GM21447 (cell line): ENCODE results near the gene L3MBTL3.

Source experiments
- ATAC-seq: cut with Tn5 transposase; IDR thresholded peaks from one replicate; pipeline ENCODE4 v1.9.1; 2021; ENCODE audit not compliant: unreplicated experiment

L3MBTL3 gene

DNA sequence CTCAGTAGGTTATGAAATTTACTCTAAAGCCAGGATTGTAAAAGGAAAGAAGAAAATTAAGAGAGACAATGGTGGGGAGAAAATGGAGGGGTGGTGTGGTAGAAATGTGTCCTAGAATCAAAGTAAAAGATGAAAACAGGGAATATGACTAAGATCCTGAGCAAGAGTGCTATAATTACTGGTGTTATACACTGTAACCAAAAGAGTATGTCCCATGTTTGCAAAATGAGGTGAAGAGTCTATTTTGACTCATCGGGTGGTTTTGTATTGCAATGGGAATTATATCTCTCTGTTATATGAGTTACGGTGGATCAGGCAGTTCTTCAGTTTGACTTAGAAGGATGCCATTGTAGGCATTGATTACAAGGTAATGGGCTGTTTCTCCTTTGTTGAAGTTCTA lies 8.5 kb downstream of the L3MBTL3 start:
- no peak for ATAC-seq

DNA sequence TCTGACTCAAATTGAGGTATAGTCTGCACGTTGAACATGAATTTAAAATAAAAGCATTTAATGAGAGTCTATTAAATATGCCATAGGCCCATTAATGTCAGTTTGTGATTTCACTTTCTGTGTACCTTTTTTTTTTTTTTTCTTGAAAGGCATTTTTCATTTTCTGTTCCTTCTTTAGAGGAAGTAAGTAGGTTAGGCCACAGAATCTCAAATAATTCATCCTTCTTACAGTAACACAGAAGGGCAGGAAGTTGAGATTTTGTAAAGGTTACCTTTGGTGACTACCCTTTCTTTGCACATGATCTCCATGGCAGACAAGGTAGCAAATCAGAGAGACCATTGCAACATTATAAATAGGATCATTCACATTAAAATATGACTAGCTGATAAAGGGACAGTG lies 9.6 kb downstream of the L3MBTL3 start:
- ATAC-seq, result peak; percentile 96

DNA sequence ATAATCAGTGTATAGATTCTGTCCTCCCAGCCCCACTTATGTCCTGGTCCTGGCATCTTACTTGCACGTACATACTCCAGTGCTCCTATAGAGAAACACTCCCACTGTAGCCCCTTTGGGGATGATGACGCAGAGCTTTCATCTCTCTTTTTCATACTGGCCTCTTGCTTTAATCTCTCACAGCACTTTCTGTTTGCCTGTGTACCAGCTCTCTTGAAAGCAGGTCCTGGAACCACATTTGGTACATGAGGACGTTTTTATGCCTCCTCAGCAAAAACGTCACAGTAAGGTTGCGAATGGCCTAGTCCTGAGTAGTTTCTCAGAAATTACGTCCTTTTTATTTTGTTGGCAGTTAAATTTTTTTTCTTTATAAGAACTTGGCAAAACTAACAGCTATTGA lies 10.8 kb downstream of the L3MBTL3 start:
- ATAC-seq, result no peak

DNA sequence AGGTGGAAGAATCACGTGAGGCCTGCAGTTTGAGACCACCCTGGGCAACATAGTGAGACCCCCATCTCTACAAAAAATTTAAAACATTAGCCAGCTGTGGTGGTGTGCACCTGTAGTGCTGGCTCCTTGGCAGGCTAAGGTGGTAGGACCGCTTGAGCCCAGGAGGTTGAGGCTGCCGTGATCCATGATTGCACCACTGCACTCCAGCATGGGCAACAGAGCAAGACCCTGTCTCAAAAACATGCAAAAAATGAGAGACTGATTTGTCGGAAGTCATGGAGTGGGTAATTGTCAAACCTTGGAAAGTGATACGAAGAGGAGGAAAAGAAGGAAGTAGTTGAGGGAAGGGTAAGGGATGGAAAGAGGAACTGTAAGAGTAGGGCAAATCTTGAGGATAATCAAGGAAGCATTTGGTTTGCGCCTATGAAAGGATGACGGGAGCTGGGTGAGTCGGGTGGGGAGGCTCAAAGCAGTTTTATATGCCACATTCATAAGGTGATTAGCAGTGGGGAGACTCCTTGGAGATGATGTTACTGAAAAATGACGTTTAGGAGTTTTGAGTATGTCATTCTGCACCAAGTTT lies 14.5 kb downstream of the L3MBTL3 start:
- no peak for ATAC-seq

DNA sequence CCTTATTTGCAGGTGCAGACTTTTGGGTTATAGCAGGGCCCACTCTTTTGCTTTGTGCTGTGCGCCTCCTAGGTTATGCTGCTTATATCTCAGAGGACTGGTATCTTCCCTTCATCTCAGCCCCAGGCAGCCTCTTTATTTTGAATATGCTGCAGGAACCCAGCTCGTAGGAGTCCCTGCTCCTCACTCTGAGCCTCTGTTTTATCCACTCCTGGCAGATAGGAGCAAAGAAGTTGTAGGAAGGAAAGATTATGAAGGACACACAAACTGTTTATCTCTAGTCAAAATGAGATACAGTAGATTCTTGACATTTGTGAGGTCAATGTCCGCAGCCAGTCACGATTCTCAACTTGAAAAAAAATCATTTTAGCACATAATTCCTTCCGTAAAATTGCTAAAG lies 15.6 kb downstream of the L3MBTL3 start:
- no peak for ATAC-seq

DNA sequence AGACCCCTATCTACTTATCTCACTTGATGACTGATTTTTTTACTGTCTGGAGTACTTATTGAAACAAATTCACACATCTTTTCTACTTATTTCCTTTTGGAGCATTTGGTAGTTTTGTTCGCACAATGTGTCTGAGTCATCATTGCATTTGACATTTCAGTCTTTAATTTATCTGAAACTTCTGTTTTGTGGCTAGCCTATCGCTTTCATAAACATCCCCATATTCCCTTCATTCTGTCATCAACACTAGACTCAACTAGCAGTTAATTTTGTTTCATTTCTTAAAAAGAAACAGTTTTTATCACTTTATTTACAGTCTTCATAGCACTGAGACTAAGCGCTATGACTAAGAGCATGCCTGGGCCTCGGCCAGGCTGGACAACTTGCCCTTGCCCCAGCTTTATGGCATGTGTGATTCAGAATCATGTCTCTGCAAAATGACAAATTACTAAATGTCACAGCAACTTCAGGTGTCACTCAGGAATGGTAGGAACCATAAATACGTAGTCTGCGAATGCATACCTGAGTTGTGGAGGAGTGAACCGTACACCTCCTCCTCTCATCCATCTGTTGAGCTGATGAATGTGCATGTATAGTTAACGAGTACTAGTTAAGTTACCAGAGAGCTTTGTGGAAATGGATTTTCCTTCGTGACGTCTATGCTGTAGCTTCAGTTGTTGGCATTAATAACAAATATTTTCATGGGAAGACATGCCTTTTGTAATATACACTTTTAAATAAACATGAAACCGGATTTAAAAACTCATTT lies 16.2 kb downstream of the L3MBTL3 start:
- ATAC-seq, result no peak

DNA sequence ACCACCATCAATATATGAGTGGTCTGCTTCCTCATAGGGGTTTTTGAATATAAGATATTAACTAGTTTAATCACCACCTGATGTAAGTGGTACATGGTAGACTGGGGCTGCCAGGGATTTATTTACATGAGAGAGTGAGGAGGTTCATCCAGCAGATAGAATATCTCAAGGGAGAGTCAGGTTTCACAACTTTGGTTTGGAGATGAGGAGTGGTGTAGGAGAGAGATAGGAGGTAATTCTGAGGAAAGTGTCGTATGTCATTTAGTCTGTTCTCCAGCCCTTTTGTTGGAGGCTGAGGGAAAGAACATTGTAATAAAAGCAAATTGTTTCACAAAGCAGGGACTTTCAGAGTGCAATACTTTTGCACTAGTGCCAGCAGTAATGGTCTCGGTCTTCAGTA lies 16.8 kb downstream of the L3MBTL3 start:
- no peak for ATAC-seq

DNA sequence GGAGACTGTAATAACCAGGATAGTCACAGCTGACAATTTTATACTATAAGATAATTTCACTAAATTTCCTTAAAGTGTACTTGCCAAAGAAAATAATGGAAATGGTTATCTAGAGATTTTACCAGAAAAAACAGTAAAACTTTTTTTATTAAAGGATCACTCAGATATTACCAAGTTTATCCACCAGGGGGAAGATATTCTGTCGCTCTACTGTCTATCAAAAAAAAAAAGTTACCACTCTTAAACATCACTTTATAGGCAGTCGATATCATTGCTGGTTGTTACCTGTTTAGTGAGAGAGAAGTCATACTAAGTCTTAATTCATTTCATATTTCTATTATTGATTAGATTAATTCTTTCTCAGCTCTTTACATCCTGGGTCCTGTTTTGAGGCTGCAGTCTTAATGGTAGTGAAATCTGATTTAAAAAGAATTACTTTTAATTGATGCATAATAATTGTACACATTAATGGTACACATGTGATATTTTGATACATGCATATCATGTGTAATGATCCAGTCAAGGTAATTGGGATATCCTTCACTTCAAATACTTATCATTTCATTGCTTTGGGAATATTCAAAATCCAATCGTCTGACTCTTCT lies 18.9 kb downstream of the L3MBTL3 start:
- no peak for ATAC-seq

DNA sequence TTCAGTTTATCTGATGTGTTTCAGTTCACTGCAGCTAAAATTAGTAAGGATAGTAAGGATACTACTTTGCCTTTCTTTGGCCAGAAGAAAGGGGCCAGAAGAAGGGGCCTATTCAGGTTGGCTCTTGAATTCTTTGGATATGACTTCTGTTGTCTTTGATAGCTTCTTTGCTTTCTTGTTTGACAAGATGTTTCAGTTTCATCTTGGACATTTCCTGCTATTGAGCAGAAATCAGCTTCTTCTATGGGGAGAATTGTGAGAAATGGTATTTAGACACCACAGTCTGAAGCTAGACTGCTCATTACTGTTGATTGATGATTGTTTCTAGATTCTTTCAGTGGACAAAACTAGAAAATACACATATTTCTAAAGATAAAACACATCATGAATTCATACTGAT lies 23.2 kb downstream of the L3MBTL3 start:
- no peak for ATAC-seq

DNA sequence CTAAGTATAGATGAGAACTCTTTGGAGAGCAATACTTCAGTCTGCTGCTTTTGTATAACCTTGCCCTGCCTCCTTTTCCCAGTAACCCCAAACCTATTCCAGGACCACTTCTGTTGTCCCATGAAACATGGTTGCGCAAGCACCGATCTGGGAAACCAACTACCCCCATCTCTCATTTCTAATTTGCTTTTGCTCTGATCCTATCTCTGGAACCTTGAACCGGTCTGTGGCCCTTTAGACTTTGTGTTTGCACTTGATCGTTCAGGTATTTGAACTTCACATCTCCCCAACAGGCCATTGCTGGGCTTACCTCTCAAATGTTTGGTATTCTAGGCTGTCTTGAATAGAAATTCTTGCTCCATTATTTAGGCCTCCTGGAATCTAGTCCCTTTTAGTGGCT lies 25.0 kb downstream of the L3MBTL3 start:
- no peak for ATAC-seq

DNA sequence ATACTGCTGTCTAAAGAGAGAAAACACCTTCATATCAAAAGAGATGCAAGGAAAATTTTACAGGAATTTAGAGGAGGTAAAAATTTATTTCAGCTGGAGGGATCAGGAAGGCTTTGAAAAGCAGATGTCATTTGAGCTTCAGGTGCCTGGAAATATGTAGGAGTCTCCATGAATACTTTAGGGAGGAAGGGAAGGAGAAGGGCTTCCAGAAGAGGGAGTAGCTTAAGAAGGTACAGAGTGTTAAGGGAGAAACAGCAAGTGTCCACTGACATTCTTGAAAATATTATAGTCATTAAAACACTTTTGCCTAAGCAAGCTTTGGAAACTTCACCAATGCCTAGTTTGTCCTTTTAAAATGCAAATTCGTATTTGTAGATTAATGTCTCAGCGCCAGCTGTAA lies 27.2 kb downstream of the L3MBTL3 start:
- ATAC-seq, result no peak

DNA sequence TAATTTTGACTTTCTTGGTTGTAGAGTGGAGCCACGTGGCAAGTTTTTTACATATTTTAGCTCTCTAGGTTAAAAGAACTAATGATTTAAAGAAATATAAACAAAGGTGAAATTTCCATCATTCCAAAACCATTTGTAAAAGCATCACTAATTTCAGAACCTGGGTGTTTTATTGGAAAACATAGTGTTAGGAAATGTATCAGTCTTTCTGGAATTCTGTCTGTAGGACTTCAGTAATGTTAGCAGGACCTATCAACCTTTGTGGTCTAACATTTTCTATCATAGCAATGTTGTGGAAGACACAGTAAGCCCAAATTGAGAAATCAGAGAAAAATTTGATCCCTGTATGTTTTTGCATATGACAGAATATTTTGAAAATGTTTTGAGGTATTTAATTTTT lies 28.3 kb downstream of the L3MBTL3 start:
- ATAC-seq, result no peak

DNA sequence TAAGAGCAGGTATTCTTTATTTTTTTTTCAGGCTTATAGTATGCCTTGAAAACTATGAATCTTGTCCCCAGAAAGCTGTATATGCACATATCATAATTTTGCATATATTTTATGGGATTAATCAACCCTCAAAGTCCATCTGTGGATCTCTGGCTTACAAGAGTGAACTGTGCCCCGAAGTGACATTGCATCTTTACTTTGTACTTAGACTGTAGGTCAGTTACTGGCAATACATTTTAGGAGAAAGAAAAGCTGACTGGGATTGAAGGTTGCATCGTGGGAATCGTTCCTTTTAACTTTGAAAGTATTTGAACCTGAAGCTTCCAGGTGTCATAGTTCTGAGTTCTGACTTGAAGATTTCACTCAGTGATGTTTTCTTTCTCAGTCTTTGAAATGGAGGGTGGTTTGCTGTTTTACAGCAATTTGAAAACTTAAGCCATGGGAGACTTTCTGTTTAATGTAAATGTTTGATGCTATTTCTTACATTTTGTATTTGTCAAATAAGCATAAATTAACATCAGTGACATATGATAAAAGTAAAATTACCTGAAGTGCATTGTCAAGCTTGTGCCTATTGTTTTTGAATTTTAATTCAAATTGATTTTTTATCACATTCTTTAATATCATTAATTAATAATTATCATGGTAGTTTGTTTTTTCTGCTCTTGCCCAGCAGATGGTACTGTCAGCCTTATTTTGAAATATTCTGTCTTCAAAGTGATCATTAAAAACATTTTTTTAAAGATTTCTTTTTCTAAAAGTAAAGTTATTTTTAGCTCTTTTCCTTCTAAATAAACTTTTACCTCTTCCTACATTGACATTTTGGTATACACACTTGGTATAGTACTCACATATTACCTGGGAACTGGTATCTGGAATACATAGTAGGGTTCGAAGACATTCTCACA lies 29.0 kb downstream of the L3MBTL3 start:
- no peak for ATAC-seq

DNA sequence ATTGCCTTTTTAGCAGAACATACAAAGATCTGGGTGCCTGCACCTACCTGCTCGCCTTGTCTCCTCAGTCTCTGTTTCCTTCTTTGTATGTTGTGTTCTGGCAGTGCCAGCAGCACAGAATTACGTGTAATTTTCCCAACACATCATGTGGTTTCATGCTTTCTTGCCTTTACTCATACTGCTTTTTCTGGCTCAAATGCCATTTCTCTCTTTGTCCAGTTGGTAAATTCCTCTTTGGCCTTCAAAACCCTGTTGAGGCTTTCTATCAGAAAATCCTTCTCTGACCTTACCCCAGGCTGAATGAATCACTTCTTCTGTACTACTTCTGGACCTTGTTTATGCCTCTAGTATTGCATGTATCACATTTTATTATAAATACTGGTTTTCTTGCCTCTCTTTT lies 31.8 kb downstream of the L3MBTL3 start:
- no peak for ATAC-seq

DNA sequence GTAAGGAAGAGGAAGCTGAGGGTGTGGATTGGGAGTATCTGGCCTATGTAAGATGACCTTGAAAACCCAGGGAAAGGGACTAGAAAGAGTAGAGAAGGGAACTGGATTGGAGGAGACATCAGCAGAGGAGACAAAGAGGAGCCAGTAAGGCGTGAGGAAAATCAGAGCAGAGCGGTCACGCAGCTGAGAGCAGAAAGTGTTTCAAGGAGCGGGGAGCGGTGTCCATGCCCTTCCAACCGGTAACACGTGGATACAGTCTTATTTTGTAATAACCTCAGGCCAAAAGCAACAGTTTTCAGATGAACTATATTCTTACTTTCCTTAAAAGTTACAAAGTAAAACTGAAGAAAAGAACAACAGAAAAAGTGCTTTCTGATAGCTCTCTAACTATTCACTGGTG lies 36.3 kb downstream of the L3MBTL3 start:
- no peak for ATAC-seq

DNA sequence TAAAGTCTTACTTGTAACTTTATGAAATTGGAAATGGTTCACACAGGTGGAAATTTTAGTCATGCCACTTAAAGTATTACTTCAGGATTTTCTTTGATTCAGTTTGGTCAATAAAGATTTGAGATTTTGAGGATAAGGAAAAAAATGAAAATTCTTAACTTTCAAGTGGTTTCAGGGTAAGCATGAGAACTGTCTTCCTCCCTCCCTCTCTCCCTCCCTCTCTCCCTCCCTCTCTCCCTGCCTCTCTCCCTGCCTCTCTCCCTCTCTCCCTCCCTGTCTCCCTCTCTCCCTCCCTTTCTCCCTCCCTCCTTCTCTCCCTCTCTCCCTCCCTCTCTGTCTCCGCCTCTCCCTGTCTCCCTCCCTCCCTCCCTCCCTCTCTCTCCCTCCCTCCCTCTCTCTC lies 36.9 kb downstream of the L3MBTL3 start:
- ATAC-seq, result no peak

DNA sequence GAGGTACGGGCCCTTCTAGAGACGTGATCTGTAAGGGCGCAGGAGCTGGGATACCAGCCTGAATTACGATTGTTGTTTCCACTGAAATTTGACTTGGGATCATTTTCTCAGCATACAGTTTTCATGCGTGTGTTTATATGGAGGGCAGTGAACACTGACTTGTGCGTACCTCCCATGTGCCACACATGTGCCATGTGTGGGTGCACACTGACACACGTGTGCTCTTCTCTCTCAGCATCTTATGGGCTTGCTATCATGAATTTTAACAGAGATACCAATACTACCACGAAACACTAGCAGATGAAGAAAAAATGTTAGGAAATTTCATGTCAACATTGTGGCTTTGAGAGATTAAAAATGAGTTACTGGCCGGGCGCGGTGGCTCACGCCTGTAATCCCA lies 39.1 kb downstream of the L3MBTL3 start:
- ATAC-seq, result no peak

DNA sequence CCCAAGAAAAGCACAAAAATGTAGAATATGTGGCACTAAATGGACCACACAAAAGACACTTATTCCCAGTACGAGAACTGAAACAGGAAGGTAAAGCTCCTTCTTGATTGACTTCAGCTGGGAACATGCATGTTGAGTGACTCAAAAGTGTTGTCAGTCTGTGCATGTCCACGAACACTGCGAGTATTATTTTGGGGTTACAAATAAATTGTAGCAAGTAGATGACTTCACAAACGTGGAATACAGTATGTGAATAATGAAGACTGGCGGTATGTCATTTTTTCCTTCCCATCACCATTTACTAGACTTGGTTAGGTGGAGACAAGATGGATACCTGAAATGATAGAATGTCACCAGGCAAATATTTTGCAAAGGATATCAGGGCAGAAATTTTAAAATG lies 45.4 kb downstream of the L3MBTL3 start:
- no peak for ATAC-seq

DNA sequence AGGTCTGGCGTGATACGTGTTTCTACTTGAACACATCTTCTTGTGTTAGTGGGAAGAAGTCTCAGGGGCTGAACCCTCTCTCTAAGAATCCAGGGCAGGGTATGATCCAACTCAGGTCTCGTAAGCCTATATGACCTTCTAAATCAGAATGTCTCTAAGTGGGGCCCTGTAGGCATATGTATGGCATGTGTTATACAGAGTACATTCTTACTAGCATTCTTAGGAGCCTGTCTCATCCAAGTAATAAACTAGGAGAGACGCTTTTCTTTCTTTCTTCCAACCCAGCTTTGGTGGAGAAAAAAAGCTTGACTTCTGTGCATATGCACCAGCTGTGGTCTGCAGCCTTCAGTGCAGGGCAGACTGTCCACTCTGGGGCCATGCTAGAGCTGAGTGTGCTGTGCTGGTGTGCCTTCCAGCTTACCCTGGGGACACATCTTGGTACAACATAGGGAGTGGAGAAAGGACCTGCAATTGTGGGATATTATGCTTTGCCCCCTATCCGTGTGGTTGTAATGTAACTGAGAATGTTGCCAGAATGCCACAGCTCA lies 47.3 kb downstream of the L3MBTL3 start:
- no peak for ATAC-seq

DNA sequence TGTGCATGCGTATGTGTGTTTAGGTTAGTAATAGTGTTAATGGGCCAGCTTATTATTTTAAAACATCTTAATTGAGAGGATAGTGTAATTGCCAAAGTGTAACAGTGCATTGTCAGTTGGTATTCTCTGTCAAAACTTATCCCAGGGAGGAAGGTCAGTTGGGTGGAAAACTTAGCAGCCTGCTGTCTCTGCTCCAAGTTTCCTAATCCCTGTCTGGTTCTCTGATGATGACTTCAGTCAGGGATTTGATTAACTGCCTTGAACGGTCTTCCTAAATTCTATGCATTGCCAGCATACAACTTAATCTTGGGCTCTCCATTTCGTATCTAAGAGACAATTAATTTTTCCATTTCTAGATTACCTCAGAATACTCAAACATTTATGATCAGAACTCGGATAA lies 51.1 kb downstream of the L3MBTL3 start:
- ATAC-seq, result no peak

DNA sequence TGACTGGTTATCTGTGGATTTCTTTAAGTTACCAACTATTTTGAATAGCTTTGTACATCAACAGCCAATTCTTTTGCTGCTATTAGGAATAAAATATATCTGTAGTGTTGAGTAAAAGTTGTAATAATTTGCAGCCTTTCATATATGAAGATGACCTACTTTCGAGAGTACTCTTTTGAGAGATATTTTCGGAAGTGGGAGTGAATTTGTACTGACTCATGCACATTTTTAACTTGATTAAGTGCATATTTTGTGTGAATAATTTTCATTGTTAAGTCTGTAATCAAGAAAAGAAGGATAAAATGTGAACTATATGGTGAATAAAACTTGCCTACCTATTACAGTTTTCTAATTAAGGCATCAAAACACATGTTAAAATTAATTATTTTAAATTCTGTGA lies 51.9 kb downstream of the L3MBTL3 start:
- no peak for ATAC-seq
